Inferior parietal cortex (tissue), 1 donor: Measurements from ENCODE around the gene GALNT1.
A peak's percentile ranks its signal among the peaks of the same experiment; 100 is the strongest.

ENCODE experiments used
- DNase-seq: peaks from one replicate; pipeline ENCODE4 v3.0.0-alpha.2; 2016; ENCODE audit errors: extremely low spot score

Gene GALNT1

GRCh38 chr18:35755369-35755768 is 173.8 kb downstream of the GALNT1 start:
- no peak for DNase-seq

GRCh38 chr18:35756506-35757117 is 175.1 kb downstream of the GALNT1 start:
- peak; percentile 84 for DNase-seq
